HK-2 (cell line): ENCODE data around the gene DCBLD2.

Source experiments
- DNase-seq: peaks from one replicate; pipeline ENCODE4 v3.0.0-alpha.2; 2018; ENCODE audit not compliant: unreplicated experiment

DCBLD2 gene

DNA sequence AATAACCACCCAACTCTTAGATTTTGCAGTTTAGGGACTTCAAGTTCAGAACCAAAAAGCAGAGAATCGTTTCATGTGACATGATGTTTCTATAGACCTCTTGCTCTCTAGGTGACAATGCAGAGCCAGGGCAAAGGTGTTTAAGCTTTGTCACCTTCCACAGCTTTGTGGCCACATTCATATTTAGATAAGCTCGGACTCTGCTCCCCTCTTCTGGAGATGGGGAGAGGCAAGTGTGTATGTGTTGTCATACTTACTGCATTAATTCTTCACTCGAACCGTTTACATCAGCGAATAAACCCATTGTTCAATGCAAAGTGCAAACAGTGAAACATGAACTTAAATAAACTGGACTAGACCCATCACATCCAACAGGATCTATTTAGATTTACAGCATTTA is 105.2 kb downstream of the DCBLD2 start:
- DNase-seq, result no peak

DNA sequence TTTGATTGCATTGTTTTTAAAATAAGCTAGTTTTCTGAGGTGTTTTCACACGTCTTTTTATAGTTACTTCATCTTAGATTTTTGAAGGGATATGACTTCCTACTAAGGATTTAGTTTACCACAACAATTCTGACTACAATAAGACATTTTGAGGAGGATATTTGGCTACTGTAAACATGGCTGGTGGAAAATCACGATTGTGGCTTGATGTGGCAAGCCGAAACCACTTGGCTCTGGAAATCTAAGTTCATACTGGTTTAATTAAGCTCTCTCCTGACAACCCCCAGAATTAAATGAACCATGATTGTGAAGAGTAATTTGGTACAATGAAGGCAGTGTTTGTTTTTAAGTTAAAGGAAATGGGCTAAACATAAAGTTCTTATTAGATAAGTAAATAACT is 107.5 kb downstream of the DCBLD2 start:
- DNase-seq, result no peak

GRCh38 chr3:98791341-98792325 is 109.9 kb downstream of the DCBLD2 start:
- DNase-seq, result no peak

- no peak for DNase-seq
Observed at GRCh38 chr3:98788651-98789050, 112.8 kb downstream of the DCBLD2 start.

DNA sequence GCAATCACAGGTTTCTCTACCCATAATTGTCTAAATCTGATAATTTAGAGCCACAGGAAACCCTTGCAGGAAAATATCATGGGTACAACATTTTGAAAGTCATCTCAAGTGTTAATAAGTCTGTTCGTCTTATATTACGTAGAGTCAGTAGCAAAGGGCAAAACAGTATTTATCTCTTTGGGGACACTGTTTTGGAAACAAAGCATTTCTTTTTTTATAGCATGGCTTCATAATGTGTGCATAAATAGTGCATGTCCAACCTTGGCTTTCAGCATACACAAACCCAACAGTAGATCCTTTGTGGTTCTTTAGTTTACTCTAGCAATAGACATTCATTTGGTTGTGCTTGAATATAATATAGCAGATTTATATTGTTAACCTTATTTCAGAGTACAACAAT is 114.3 kb downstream of the DCBLD2 start:
- DNase-seq, result no peak

- DNase-seq, result no peak
Observed at GRCh38 chr3:98786364-98787006, 115.0 kb downstream of the DCBLD2 start.

- no peak for DNase-seq
Observed at GRCh38 chr3:98784666-98785600, 116.6 kb downstream of the DCBLD2 start.

DNA sequence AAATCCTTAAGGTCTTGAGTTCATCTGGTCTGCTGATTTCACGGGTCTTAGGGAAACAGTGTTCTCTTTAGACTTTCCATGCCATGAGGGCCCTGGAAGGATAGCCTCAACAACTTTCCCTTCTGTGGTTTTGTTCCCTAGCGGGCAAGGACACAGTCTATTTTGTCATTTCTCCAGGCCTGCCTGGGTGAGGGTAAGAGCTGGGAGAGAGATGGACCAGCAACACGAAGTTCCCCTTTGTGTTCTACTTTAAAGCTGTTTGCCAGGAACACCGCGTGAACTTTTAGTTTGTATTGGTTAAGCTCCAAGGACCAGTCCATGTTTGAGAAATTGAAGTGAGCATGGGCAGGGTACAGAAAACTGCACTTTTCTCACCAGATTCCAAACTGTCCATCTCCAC is 117.5 kb downstream of the DCBLD2 start:
- DNase-seq, result no peak

DNA sequence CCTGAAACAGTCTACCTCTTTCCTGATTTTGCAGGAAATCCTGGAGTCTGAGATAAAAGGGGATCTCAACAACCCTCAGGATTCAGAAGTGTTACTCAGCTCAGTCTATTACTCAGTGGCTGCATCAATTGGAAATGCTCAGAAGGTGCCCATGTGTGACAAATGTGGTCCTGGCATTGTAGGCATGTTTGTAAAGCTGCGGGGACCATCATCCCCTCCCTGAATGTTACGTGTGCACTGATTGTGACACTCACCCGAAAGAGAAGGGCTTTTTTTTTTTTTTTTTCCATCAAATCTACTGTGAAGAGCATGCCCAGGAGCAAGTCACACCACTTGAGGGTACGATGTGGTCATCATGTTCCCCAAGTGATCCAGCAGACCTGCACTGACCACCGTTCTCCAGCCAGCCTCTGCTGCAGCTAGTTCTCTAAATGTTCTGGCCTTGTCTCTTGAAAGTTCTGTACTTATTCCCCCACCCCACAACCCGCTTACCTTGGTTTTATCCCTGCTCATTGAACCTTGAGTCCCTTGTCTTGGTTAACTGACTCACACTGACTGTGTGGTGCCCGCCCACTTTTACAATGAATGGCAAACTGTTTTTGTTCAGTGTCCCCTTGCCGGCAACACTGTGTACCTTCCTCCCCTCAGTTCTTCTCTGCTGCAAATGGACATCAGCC is 118.5 kb downstream of the DCBLD2 start:
- DNase-seq, result peak; percentile 65

DNA sequence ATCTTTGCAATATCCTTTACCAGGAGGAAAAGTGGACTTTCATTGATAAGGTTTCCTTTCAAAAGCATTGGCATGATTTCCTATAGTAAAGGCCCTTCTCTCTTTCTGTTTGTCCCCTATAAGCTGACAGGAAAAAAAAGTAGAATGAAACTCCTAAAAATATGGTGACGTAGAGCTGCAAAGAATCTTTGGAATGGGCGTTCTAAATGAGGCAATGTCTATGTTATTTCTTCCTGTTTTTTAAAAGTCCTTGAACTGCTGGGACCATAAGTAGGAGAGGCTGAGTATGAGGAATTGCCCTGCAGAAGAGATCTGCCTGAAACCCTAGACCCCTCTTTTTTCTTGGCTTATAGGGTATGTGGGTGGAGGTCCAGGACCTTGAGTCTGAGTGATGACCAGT is 121.2 kb downstream of the DCBLD2 start:
- no peak for DNase-seq

DNA sequence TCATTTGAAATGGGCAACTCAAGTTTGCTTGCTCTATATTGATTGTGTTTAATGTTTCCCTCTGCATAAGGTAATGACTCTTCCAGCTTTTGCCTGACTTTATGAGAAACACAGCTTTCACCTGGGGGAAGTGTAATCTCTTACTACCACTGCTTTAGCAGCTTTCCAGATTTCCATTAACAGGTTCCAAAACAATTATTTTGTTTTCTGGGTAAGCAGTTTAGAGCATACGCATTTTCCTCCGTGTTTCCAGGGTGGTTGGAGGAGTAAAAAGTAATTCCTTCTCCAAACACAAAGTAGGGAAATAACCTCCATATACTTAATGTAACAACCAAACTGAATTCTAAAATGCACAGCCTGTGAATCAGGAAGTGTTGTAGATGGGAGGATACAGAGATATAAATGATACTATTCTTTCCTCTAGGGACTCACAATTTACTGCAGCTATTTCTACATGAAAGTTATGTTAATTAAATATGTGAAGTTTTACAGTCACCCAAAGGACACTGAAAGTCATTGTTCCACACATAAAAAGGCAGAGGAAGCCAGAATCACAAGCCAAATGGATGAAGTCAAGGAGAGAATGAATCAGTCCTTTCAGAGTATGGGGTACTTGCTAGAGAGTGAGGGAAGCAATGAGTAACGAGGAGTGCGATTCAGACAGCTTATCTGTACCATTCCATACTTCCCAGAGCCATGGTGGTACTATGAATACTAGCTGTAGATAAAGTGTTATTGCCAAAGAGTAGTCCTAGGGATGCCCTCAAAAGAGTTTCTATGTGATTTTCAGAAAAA is 121.8 kb downstream of the DCBLD2 start:
- no peak for DNase-seq

- peak; percentile 48 for DNase-seq
Observed at GRCh38 chr3:98778852-98779413, 122.6 kb downstream of the DCBLD2 start.

DNA sequence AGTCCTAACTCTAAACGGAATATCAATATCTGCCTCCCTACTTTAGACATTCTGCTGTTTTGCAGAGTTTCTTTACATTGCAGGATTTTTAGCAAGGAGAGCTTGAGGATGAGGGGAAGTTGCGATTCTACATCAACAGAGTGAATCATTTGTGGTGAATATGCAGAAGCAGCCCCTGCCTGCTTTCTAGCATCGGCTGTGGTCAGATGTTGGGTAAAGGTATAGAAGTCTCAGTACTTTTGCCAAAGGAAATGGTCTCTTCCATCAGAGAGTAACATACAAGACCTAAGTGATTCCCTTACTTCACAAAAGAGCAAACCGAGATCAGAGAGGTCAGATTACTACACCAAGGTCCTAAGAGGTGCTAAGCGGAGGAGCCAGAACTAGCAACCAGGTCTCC is 123.1 kb downstream of the DCBLD2 start:
- no peak for DNase-seq

- DNase-seq, result no peak
Observed at GRCh38 chr3:98777801-98778220, 123.7 kb downstream of the DCBLD2 start.

- DNase-seq, result no peak
Observed at GRCh38 chr3:98777286-98777685, 124.2 kb downstream of the DCBLD2 start.

DNA sequence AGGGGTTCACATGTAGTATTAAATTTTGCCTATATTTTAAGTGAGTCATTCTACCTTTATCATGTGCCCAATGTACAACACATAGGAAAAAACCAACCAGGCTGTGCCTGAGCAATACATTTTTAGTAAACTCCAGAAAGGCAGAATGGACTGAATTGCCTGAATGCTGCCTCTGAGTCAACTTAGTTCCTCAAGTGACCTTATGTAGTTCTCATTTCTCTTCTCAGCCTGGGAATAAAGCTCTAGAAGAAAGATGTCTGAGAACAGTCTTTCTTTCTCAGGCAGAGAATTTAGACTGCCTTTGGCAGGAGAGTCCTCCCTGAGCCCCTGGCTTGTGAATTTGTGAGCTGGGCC is 125.4 kb downstream of the DCBLD2 start:
- no peak for DNase-seq

- DNase-seq, result no peak
Observed at GRCh38 chr3:98775459-98776139, 125.9 kb downstream of the DCBLD2 start.

- no peak for DNase-seq
Observed at GRCh38 chr3:98772022-98772421, 129.5 kb downstream of the DCBLD2 start.

- no peak for DNase-seq
Observed at GRCh38 chr3:98770261-98771039, 131.0 kb downstream of the DCBLD2 start.
